Measurements from ENCODE around the gene OR8H3. TPM values are rescaled to one million over a fixed set of nuclear protein-coding genes. Genes with fewer than 3 reads are reported as not detected.

Gene OR8H3, protein sequence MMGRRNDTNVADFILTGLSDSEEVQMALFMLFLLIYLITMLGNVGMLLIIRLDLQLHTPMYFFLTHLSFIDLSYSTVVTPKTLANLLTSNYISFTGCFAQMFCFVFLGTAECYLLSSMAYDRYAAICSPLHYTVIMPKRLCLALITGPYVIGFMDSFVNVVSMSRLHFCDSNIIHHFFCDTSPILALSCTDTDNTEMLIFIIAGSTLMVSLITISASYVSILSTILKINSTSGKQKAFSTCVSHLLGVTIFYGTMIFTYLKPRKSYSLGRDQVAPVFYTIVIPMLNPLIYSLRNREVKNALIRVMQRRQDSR
- not detected for total RNA-seq

DNA sequence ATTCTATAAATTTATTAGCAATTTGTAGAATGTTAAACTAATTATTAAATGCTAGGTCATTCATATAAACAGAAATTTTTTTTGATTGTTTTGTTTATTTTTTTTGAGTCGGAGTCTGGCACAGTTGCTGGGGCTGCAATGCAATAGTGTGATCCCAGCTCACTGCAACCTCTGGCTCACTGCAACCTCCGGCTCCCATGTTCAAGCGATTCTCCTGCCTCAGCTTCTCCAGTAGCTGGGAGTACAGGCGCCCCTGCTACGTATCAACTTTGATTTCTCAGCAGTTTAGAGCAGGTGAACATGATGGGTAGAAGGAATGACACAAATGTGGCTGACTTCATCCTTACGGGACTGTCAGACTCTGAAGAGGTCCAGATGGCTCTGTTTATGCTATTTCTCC is at the start of gene OR8H3:
TSS of gene OR8H3 (plus strand) at position 301 of the 400 bp plus-strand sequence. CDS start at position 301, 0 bp downstream.
- Histone ChIP-seq H3K9me3 (peaks cover 0 to 2% of the 10 kb centered on the region in 2 donors), H3K27ac (no peak within 1 kb of the TSS), H3K4me1 (no peaks in the 10 kb centered on the region), H3K27me3 (no peaks in the 10 kb centered on the region), H3K36me3 (peaks cover 0 to 2% (median 0%) of the 10 kb centered on the region in 4 donors), H3K4me3 (no peak within 1 kb of the TSS)
- no peak for DNase-seq
- in situ Hi-C loops (cut with MboI; ENCODE audit: low pct_ligation_motif_present in 1 of 4, low pct_unique_long_range_greater_than_20kb in 1 of 4, low sequenced_read_pairs in 3 of 4): no loop called here
- WGBS, 2 donors (ENCODE audit: low coverage in 1 of 2): 83 to 84% methylated on average over 4 to 6 of the region's 6 CpGs
- no peak for TF ChIP-seq POLR2A (IDR thresholded peaks at IDR 0.05)
- intact Hi-C loops (cut with DNase I; ENCODE audit: low total_unique reads): no loop called here

DNA sequence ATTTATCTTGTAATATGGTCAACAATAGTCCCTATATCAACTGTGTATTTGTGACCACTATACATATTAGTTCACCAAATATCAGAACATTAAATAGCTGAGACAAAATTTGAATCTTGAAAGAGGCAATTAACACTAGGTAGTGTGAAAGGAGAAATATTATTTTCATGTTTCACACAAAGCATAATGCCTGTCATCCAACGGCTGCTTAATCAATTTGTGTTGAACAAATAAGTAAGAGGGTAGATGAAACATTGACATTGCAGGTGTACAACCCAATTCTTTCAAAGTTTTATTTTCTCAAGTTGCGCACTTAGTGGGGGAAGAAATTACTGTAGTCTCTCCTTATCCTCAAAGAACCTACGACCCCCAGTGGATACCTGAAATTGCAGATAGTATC is 32.5 kb upstream of the OR8H3 start:
- DNase-seq: no peak
- intact Hi-C loops (cut with DNase I; ENCODE audit: low total_unique reads) (no loop called here), in situ Hi-C loops (cut with MboI; ENCODE audit: low pct_ligation_motif_present in 1 of 4, low pct_unique_long_range_greater_than_20kb in 1 of 4, low sequenced_read_pairs in 3 of 4) (loop anchor here in 1 of 4 donors (10.0 kb wide), 1 partner anchor 55 kb away; no protein-coding TSS in a partner anchor)
- TF ChIP-seq POLR2AphosphoS5 (IDR thresholded peaks at IDR 0.05) (no peak), POLR2A (IDR thresholded peaks at IDR 0.05) (no peak)
- TF ChIP-seq, protein P1, sequence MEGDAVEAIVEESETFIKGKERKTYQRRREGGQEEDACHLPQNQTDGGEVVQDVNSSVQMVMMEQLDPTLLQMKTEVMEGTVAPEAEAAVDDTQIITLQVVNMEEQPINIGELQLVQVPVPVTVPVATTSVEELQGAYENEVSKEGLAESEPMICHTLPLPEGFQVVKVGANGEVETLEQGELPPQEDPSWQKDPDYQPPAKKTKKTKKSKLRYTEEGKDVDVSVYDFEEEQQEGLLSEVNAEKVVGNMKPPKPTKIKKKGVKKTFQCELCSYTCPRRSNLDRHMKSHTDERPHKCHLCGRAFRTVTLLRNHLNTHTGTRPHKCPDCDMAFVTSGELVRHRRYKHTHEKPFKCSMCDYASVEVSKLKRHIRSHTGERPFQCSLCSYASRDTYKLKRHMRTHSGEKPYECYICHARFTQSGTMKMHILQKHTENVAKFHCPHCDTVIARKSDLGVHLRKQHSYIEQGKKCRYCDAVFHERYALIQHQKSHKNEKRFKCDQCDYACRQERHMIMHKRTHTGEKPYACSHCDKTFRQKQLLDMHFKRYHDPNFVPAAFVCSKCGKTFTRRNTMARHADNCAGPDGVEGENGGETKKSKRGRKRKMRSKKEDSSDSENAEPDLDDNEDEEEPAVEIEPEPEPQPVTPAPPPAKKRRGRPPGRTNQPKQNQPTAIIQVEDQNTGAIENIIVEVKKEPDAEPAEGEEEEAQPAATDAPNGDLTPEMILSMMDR (IDR thresholded peaks at IDR 0.05): no peak
- WGBS, 2 donors (ENCODE audit: low coverage in 1 of 2): 43 to 64% methylated on average over 3 of the region's 3 CpGs
- H3K4me1 ChIP-seq: no peaks in the 10 kb centered on the region
- H3K4me3 ChIP-seq: no peak overlapping the region
- no peak overlapping the region for H3K27ac ChIP-seq
- no peaks in the 10 kb centered on the region for H3K36me3 ChIP-seq
- H3K27me3 ChIP-seq: no peaks in the 10 kb centered on the region
- no peaks in the 10 kb centered on the region for H3K9me3 ChIP-seq

DNA sequence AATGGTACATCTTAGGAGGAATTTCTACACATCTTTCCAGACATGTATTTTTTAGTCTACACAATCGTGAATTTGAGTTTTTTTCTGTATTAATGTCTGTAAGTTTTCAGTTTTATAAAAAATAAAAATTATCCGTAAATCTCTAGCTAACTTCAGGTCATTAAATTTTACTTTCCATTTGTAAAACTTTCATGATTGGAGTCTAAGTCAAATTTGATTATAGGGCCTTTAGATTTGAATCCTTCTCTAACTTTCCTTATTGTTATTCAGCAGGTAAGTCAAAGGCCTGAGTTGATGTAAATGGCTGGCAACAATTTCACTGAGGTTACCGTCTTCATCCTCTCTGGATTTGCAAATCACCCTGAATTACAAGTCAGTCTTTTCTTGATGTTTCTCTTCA is 29.2 kb upstream of the OR8H3 start, which contains the start of gene OR8I2:
TSS of gene OR8I2 (plus strand) at position 301 of the 400 bp plus-strand sequence. CDS start at position 301, 0 bp downstream.
- DNase-seq: no peak
- intact Hi-C loops (cut with DNase I; ENCODE audit: low total_unique reads): no loop called here
- no peak within 1 kb of the TSS for H3K27ac ChIP-seq
- in situ Hi-C loops (cut with MboI; ENCODE audit: low pct_ligation_motif_present in 1 of 4, low pct_unique_long_range_greater_than_20kb in 1 of 4, low sequenced_read_pairs in 3 of 4): loop anchor here in 1 of 4 donors (10.0 kb wide), 1 partner anchor 58 kb away; no protein-coding TSS in a partner anchor
- 51 to 71% methylated on average over 3 of the region's 3 CpGs for WGBS, 2 donors (ENCODE audit: low coverage in 1 of 2)
- TF ChIP-seq, protein P1 (IDR thresholded peaks at IDR 0.05): no peak
- TF ChIP-seq POLR2AphosphoS5 (IDR thresholded peaks at IDR 0.05) (no peak), POLR2A (IDR thresholded peaks at IDR 0.05) (no peak), EP300 (IDR thresholded peaks at IDR 0.05; ENCODE audit: low read depth) (no peak)
- no peak within 1 kb of the TSS for H3K4me3 ChIP-seq
- H3K36me3 ChIP-seq: no peaks in the 10 kb centered on the region
- H3K4me1 ChIP-seq: no peaks in the 10 kb centered on the region
- H3K9me3 ChIP-seq: no peaks in the 10 kb centered on the region
- no peaks in the 10 kb centered on the region for H3K27me3 ChIP-seq

DNA sequence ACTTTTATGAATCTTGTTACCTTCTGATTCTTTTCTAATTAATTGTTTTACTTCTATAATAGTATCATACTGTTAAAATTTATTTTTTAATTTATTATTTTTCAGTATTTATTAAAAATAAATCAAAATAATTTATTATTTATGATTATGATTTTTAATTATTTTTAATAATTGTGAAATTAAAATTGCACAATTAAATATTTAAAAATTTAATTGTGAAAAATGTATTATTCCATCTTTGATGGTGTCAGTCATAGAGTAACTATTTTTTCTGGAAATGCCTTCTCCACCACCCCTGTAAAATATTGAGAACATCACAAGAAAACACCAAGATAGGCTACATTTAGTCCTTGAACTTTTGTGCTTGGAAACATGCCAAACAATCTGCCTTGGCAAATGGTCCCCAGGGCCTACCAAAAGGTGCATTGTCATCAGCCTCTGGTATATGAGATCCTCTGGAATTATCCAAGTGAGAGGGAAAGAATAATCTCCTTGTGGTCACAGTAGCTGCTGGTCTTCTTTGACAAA is 18.9 kb upstream of the OR8H3 start, which contains the start of gene OR8H2:
TSS of gene OR8H2 (plus strand) at position 478 of the 528 bp plus-strand sequence. CDS start 1,356 bp downstream, outside the sequence.
- H3K36me3 ChIP-seq: no peaks in the 10 kb centered on the region
- no peaks in the 10 kb centered on the region for H3K27me3 ChIP-seq
- H3K9me3 ChIP-seq: no peaks in the 10 kb centered on the region
- intact Hi-C loops (cut with DNase I; ENCODE audit: low total_unique reads) (no loop called here), in situ Hi-C loops (cut with MboI; ENCODE audit: low pct_ligation_motif_present in 1 of 4, low pct_unique_long_range_greater_than_20kb in 1 of 4, low sequenced_read_pairs in 3 of 4) (no loop called here)
- H3K27ac ChIP-seq: no peak within 1 kb of the TSS
- H3K4me3 ChIP-seq: no peak within 1 kb of the TSS
- TF ChIP-seq EP300 (IDR thresholded peaks at IDR 0.05; ENCODE audit: low read depth) (no peak), POLR2A (IDR thresholded peaks at IDR 0.05) (no peak), POLR2AphosphoS5 (IDR thresholded peaks at IDR 0.05) (no peak)
- TF ChIP-seq, protein P1 (IDR thresholded peaks at IDR 0.05): no peak
- no peaks in the 10 kb centered on the region for H3K4me1 ChIP-seq
- no peak for DNase-seq
